IMR-90 (cell line): ENCODE results near the gene HGFAC. TPM values are rescaled to one million over a fixed set of nuclear protein-coding genes. Genes with fewer than 3 reads are reported as not detected.

Experiments used
- ATAC-seq: fragments of 200-7000 bp; cut with Tn5 transposase; 2 replicates; pipeline ENCODE4 v1.9.1; 2020; ENCODE audit warnings: low read depth, mild to moderate bottlenecking, moderate library complexity
- BruUV-seq: library from RNA; stranded (reverse); fragments of 400-500 nt; replicated peaks from 2 replicates; lab custom pipeline; 2021; lab: Mats Ljungman, UMichigan
- CTCF ChIA-PET: fragments of 300-600 bp; formaldehyde crosslinking; extraction: SDS; loops from one replicate; lab custom pipeline; 2021; ENCODE audit warnings: antibody characterized with exemption; lab: Yijun Ruan, JAX
- POLR2A ChIA-PET: fragments of 300-600 bp; sonication (Branson Sonifier 250); formaldehyde crosslinking; loops from one replicate; lab custom pipeline; 2022; ENCODE audit warnings: antibody characterized with exemption; ENCODE audit not compliant: unreplicated experiment; lab: Charles Lee
- DNase-seq: peaks from one replicate; pipeline ENCODE4 v3.0.0; 2013
- H2AFZ ChIP-seq: replicated peaks from 2 replicates; pipeline ENCODE3; 2013; ENCODE audit warnings: low read length, mild to moderate bottlenecking; ENCODE audit not compliant: poor library complexity
- H2AK5ac ChIP-seq: 2 replicates; pipeline ENCODE4 v1.6.1; 2013; ENCODE audit warnings: low read depth, low read length, inconsistent platforms
- H2AK9ac ChIP-seq: replicated peaks from 2 replicates; pipeline ENCODE3; 2013; ENCODE audit warnings: mild to moderate bottlenecking, low read depth, low read length, moderate library complexity; ENCODE audit not compliant: poor library complexity
- H2BK120ac ChIP-seq: 2 replicates; pipeline ENCODE4 v1.6.1; 2013; ENCODE audit warnings: low read depth, low read length, inconsistent platforms
- H2BK15ac ChIP-seq: 3 replicates; pipeline ENCODE4 v1.6.1; 2013; ENCODE audit warnings: low read depth, low read length, inconsistent platforms
- H2BK20ac ChIP-seq: 2 replicates; pipeline ENCODE4 v1.6.1; 2013; ENCODE audit warnings: low read depth, mild to moderate bottlenecking, inconsistent platforms, low read length, moderate library complexity
- H2BK5ac ChIP-seq: 2 replicates; pipeline ENCODE4 v1.6.1; 2013; ENCODE audit warnings: mild to moderate bottlenecking, low read depth, low read length, inconsistent platforms; ENCODE audit not compliant: poor library complexity, severe bottlenecking
- H3K14ac ChIP-seq: replicated peaks from 2 replicates; pipeline ENCODE4 v1.6.1; 2013; ENCODE audit warnings: low read depth, low read length, inconsistent platforms
- H3K18ac ChIP-seq: 2 replicates; pipeline ENCODE4 v1.6.1; 2013; ENCODE audit warnings: low read depth, low read length, control low read depth
- H3K23ac ChIP-seq: 2 replicates; pipeline ENCODE4 v1.6.1; 2013; ENCODE audit warnings: low read depth, low read length, inconsistent platforms
- H3K27ac ChIP-seq: 2 replicates; pipeline ENCODE4 v1.5.1; 2013; ENCODE audit warnings: mild to moderate bottlenecking, control low read depth, low read length; ENCODE audit not compliant: insufficient read depth
- H3K27me3 ChIP-seq: 2 replicates; pipeline ENCODE4 v1.6.1; 2013; ENCODE audit warnings: low read length; ENCODE audit not compliant: control insufficient read depth, insufficient read depth
- H3K36me3 ChIP-seq: 2 replicates; pipeline ENCODE4 v1.6.1; 2013; ENCODE audit warnings: low read length, mixed read lengths; ENCODE audit not compliant: control insufficient read depth, insufficient read depth
- H3K4ac ChIP-seq: 2 replicates; pipeline ENCODE4 v1.6.1; 2013; ENCODE audit warnings: low read depth, low read length, inconsistent platforms
- H3K4me1 ChIP-seq: 2 replicates; pipeline ENCODE4 v1.6.1; 2013; ENCODE audit warnings: low read length, mixed read lengths; ENCODE audit not compliant: control insufficient read depth, insufficient read depth
- H3K4me2 ChIP-seq: 2 replicates; pipeline ENCODE4 v1.6.1; 2013; ENCODE audit warnings: low read depth, mild to moderate bottlenecking, control low read depth, low read length, moderate library complexity
- H3K4me3 ChIP-seq: 2 replicates; pipeline ENCODE4 v1.5.1; 2013; ENCODE audit warnings: low read depth, mild to moderate bottlenecking, control low read depth, low read length, moderate library complexity; ENCODE audit not compliant: insufficient read depth
- H3K56ac ChIP-seq: 2 replicates; pipeline ENCODE4 v1.6.1; 2013; ENCODE audit warnings: low read length, inconsistent platforms; ENCODE audit not compliant: insufficient read depth; ENCODE audit errors: extremely low read depth
- H3K79me1 ChIP-seq, 2 experiments: 2 replicates each; pipeline ENCODE4 v1.6.1; 2013; ENCODE audit warnings: low read length in 2 of 2, inconsistent platforms in 1 of 2, low read depth in 1 of 2
- H3K9ac ChIP-seq: 2 replicates; pipeline ENCODE4 v1.6.1; 2013; ENCODE audit warnings: low read depth, low read length, control low read depth
- H3K9me1 ChIP-seq: 2 replicates; pipeline ENCODE4 v1.6.1; 2013; ENCODE audit warnings: low read length, inconsistent platforms; ENCODE audit not compliant: insufficient read depth
- H3K9me3 ChIP-seq: 2 replicates; pipeline ENCODE4 v1.6.1; 2013; ENCODE audit warnings: low read length; ENCODE audit not compliant: control insufficient read depth, insufficient read depth
- H4K20me1 ChIP-seq: 2 replicates; pipeline ENCODE4 v1.6.1; 2013; ENCODE audit warnings: low read length, inconsistent platforms; ENCODE audit not compliant: insufficient read depth
- H4K5ac ChIP-seq: 2 replicates; pipeline ENCODE4 v1.6.1; 2013; ENCODE audit warnings: mild to moderate bottlenecking, low read depth, low read length, control low read depth
- H4K8ac ChIP-seq, 2 experiments: 2 replicates each; pipeline ENCODE4 v1.6.1; 2013; ENCODE audit warnings: low read depth in 2 of 2, low read length in 2 of 2, control low read depth in 1 of 2, inconsistent platforms in 1 of 2
- H4K91ac ChIP-seq: 2 replicates; pipeline ENCODE4 v1.6.1; 2013; ENCODE audit warnings: low read depth, low read length, inconsistent platforms; ENCODE audit not compliant: insufficient read depth
- BHLHE40 ChIP-seq: fragments of 150-350 bp; IDR thresholded peaks from 2 replicates; pipeline ENCODE4 v1.6.1; 2016; ENCODE audit warnings: mild to moderate bottlenecking, low read depth, low read length
- MAFK ChIP-seq: IDR thresholded peaks from 2 replicates; pipeline ENCODE4 v1.6.1; 2012; ENCODE audit warnings: low read depth, low read length, improper control_type of control experiment
- POLR2A ChIP-seq: IDR thresholded peaks from 2 replicates; pipeline ENCODE4 v1.6.1; 2012; ENCODE audit warnings: mild to moderate bottlenecking, low read depth, low read length
- RAD21 ChIP-seq: IDR thresholded peaks from 2 replicates; pipeline ENCODE4 v1.6.1; 2012; ENCODE audit warnings: low read length, improper control_type of control experiment
- RCOR1 ChIP-seq: IDR thresholded peaks from 2 replicates; pipeline ENCODE4 v1.6.1; 2012; ENCODE audit warnings: mild to moderate bottlenecking, low read length, improper control_type of control experiment; ENCODE audit not compliant: insufficient replicate concordance
- WGBS, 2 experiments: methylation state at CpG; one replicate each; pipeline versions ENCODE4 v1.1.5 to v1.1.7; 2013; ENCODE audit warnings: missing lambda C conversion rate in 2 of 2; ENCODE audit not compliant: insufficient read length in 1 of 2; ENCODE audit errors: extremely low coverage in 2 of 2; 5-methylcytosine and 5-hydroxymethylcytosine counted together
- dilution Hi-C: fragments of 300-500 bp; cut with HindIII; formaldehyde crosslinking; loops from one replicate; pipeline ENCODE4 v1.14.3; 2018; ENCODE audit warnings: low sequenced_read_pairs; ENCODE audit not compliant: unreplicated experiment
- in situ Hi-C: fragments of 300-500 bp; cut with MboI; formaldehyde crosslinking; loops from 3 replicates; pipeline ENCODE4 v1.14.3; 2019; ENCODE audit warnings: low sequenced_read_pairs, inconsistent platforms, mixed read lengths
- intact Hi-C: fragments of 100-400 bp; cut with micrococcal nuclease; formaldehyde crosslinking; loops from 2 replicates; pipeline ENCODE4 v1.10.0; 2022
- polyA plus RNA-seq, 3 experiments: library from polyadenylated mRNA; depleted of rRNA; stranded (reverse); fragments of >200 nt; gene quantifications; 2 replicates each; pipeline ENCODE4 v1.2.3, GENCODE V29; 2012; ENCODE audit warnings: low replicate concordance in 1 of 3
- total RNA-seq: library from RNA; depleted of rRNA; stranded (reverse); fragments of >200 nt; gene quantifications from 2 replicates; pipeline ENCODE4 v1.2.3, GENCODE V29; 2012

Gene HGFAC
- total and polyA plus RNA-seq, 2 of the 4 experiments (the other 2 are of a cell fraction), result 0.05 TPM; not detected in 1

GRCh38 chr4:3429651-3430050, 12.1 kb upstream of the HGFAC start:
- Histone ChIP-seq H3K9me3 (no peaks in the 10 kb centered on the region), H3K27me3 (no peaks in the 10 kb centered on the region), H2BK20ac (no peak overlapping the region), H2AFZ (no peak overlapping the region), H2AK9ac (no peak overlapping the region), H2BK5ac (no peak overlapping the region), H3K18ac (no peak overlapping the region), H3K14ac (no peak overlapping the region), H3K4me3 (no peak overlapping the region), H3K4me1 (no peaks in the 10 kb centered on the region), H3K36me3 (peaks cover 27% of the 10 kb centered on the region), H4K91ac (no peak overlapping the region), H2BK120ac (no peak overlapping the region), H3K79me1 (no peaks in the 10 kb centered on the region), H3K27ac (no peak overlapping the region), H3K9me1 (0 out of 2 replicates have a peak, but pooled peaks cover 3% of the 10 kb centered on the region), H3K9ac (no peak overlapping the region), H3K56ac (no peak overlapping the region), H3K4ac (no peak overlapping the region), H4K5ac (no peak overlapping the region), H2BK15ac (no peak overlapping the region), H2AK5ac (no peak overlapping the region), H3K4me2 (no peak overlapping the region), H4K20me1 (no peaks in the 10 kb centered on the region; the same call in 1 of the 2 replicates), H3K23ac (no peak overlapping the region), H4K8ac (no peak overlapping the region)
- ATAC-seq (no peak), DNase-seq (no peak)
- 80% methylated on average over 4 of the region's 12 CpGs; no CpG with 5 or more reads in 1 of the 2 experiments for WGBS, 2 experiments
- dilution Hi-C loops, result no loop called here
- CTCF ChIA-PET, result interaction anchor here (0.8 to 1.4 kb wide), 2 partner anchors 51 to 82 kb away, joined by 3 to 4 read pairs; no protein-coding TSS in a partner anchor
- POLR2A ChIA-PET, result no interaction called here
- BruUV-seq, result no TSS peak
- in situ Hi-C loops, result no loop called here
- intact Hi-C loops, result no loop called here
- no peak for TF ChIP-seq BHLHE40
- no peak for TF ChIP-seq RAD21
- no peak for TF ChIP-seq RCOR1
- TF ChIP-seq MAFK, result no peak
- no peak for TF ChIP-seq POLR2A
